Measurements from ENCODE around the gene FSTL4.

Gene FSTL4

GRCh38 chr5:133514456-133514855, 97.9 kb downstream of the FSTL4 start:
- no peak for DNase-seq (ENCODE audit: low read depth in 2 of 2)

- DNase-seq (ENCODE audit: low read depth in 2 of 2) = no peak
Measured at GRCh38 chr5:133512896-133513295, 99.4 kb downstream of the FSTL4 start.

GRCh38 chr5:133511653-133512235, 100.6 kb downstream of the FSTL4 start:
- no peak for DNase-seq (ENCODE audit: low read depth in 2 of 2)

- DNase-seq (ENCODE audit: low read depth in 2 of 2) = no peak
Measured at GRCh38 chr5:133510634-133511262, 101.6 kb downstream of the FSTL4 start.

GRCh38 chr5:133509742-133510079, 102.6 kb downstream of the FSTL4 start:
- no peak for DNase-seq (ENCODE audit: low read depth in 2 of 2)

- DNase-seq (ENCODE audit: low read depth in 2 of 2) = no peak
Measured at GRCh38 chr5:133508845-133509741, 103.2 kb downstream of the FSTL4 start.

GRCh38 chr5:133508331-133508730, 104.0 kb downstream of the FSTL4 start:
- DNase-seq (ENCODE audit: low read depth in 2 of 2) = no peak

- DNase-seq (ENCODE audit: low read depth in 2 of 2) = no peak
Measured at GRCh38 chr5:133506181-133506580, 106.2 kb downstream of the FSTL4 start.

GRCh38 chr5:133503511-133503910, 108.8 kb downstream of the FSTL4 start:
- no peak for DNase-seq (ENCODE audit: low read depth in 2 of 2)

GRCh38 chr5:133499895-133500294, 112.4 kb downstream of the FSTL4 start:
- no peak for DNase-seq (ENCODE audit: low read depth in 2 of 2)

- DNase-seq (ENCODE audit: low read depth in 2 of 2) = no peak
Measured at GRCh38 chr5:133497608-133498348, 114.6 kb downstream of the FSTL4 start.

GRCh38 chr5:133496631-133497030, 115.7 kb downstream of the FSTL4 start:
- DNase-seq (ENCODE audit: low read depth in 2 of 2) = no peak

- no peak for DNase-seq (ENCODE audit: low read depth in 2 of 2)
Measured at GRCh38 chr5:133494923-133495246, 117.5 kb downstream of the FSTL4 start.

- no peak for DNase-seq (ENCODE audit: low read depth in 2 of 2)
Measured at GRCh38 chr5:133494232-133494922, 118.0 kb downstream of the FSTL4 start.

GRCh38 chr5:133489632-133490031, 122.7 kb downstream of the FSTL4 start:
- peak in 1 of 2 experiments; percentile 2 for DNase-seq (ENCODE audit: low read depth in 2 of 2)

GRCh38 chr5:133487093-133487492, 125.2 kb downstream of the FSTL4 start:
- no peak for DNase-seq (ENCODE audit: low read depth in 2 of 2)

- DNase-seq (ENCODE audit: low read depth in 2 of 2) = no peak
Measured at GRCh38 chr5:133485468-133485867, 126.9 kb downstream of the FSTL4 start.

GRCh38 chr5:133483406-133484090, 128.8 kb downstream of the FSTL4 start:
- no peak for DNase-seq (ENCODE audit: low read depth in 2 of 2)

GRCh38 chr5:133482028-133482427, 130.3 kb downstream of the FSTL4 start:
- DNase-seq (ENCODE audit: low read depth in 2 of 2) = no peak

- DNase-seq (ENCODE audit: low read depth in 2 of 2) = no peak
Measured at GRCh38 chr5:133480866-133481265, 131.5 kb downstream of the FSTL4 start.

GRCh38 chr5:133480366-133480765, 132.0 kb downstream of the FSTL4 start:
- DNase-seq (ENCODE audit: low read depth in 2 of 2) = no peak
